Activated CD8-positive, alpha-beta T cell treated with anti-CD3 and anti-CD28 coated beads for 36 hours (primary cell): ENCODE data around the gene MAP1A. TPM values are rescaled to one million over a fixed set of nuclear protein-coding genes. Genes with fewer than 3 reads are reported as not detected.

Experiments used
- ATAC-seq: fragments of 200-7000 bp; cut with Tn5 transposase; one replicate; pipeline ENCODE4 v1.10.0; 2021; ENCODE audit warnings: mild to moderate bottlenecking, moderate library complexity
- CTCF ChIA-PET: fragments of 350-600 bp; sonication (Branson Sonifier 250); formaldehyde crosslinking; loops from one replicate; lab custom pipeline; 2021; ENCODE audit warnings: antibody characterized with exemption; lab: Charles Lee
- POLR2A ChIA-PET: fragments of 350-600 bp; sonication (Branson Sonifier 250); formaldehyde crosslinking; loops from one replicate; lab custom pipeline; 2021; ENCODE audit warnings: antibody characterized with exemption; lab: Charles Lee
- DNase-seq: peaks from one replicate; pipeline ENCODE4 v3.0.0-alpha.2; 2020
- H3K27ac Mint-ChIP-seq: one replicate; pipeline ENCODE4 v1.8.0; 2021; ENCODE audit warnings: mild to moderate bottlenecking, mixed read lengths
- H3K27me3 Mint-ChIP-seq: one replicate; pipeline ENCODE4 v1.8.0; 2021; ENCODE audit warnings: mixed read lengths
- H3K36me3 Mint-ChIP-seq: one replicate; pipeline ENCODE4 v1.8.0; 2021; ENCODE audit warnings: low read depth, mixed read lengths
- H3K4me1 Mint-ChIP-seq: one replicate; pipeline ENCODE4 v1.8.0; 2021; ENCODE audit warnings: low read depth, mixed read lengths
- H3K4me3 Mint-ChIP-seq: one replicate; pipeline ENCODE4 v1.8.0; 2021; ENCODE audit warnings: mild to moderate bottlenecking, moderate library complexity, mixed read lengths
- H3K9me3 Mint-ChIP-seq: one replicate; pipeline ENCODE4 v1.8.0; 2021; ENCODE audit warnings: mixed read lengths
- intact Hi-C: fragments of 100-400 bp; cut with micrococcal nuclease; formaldehyde crosslinking; loops from one replicate; pipeline ENCODE4 v1.10.0; 2022
- total RNA-seq, 2 experiments: library from RNA; stranded (reverse); gene quantifications; one replicate each; pipeline ENCODE4 v1.2.3, GENCODE V29; 2021
- TF ChIP-seq, protein P1 (sequence below): fragments of 200-600 bp; IDR thresholded peaks from one replicate; pipeline ENCODE4 v1.8.0; 2022; ENCODE audit warnings: antibody characterized with exemption, mild to moderate bottlenecking

The MAP1A gene
- total RNA-seq, 2 experiments from 2014 or later, result 0.78 to 0.86 TPM

DNA sequence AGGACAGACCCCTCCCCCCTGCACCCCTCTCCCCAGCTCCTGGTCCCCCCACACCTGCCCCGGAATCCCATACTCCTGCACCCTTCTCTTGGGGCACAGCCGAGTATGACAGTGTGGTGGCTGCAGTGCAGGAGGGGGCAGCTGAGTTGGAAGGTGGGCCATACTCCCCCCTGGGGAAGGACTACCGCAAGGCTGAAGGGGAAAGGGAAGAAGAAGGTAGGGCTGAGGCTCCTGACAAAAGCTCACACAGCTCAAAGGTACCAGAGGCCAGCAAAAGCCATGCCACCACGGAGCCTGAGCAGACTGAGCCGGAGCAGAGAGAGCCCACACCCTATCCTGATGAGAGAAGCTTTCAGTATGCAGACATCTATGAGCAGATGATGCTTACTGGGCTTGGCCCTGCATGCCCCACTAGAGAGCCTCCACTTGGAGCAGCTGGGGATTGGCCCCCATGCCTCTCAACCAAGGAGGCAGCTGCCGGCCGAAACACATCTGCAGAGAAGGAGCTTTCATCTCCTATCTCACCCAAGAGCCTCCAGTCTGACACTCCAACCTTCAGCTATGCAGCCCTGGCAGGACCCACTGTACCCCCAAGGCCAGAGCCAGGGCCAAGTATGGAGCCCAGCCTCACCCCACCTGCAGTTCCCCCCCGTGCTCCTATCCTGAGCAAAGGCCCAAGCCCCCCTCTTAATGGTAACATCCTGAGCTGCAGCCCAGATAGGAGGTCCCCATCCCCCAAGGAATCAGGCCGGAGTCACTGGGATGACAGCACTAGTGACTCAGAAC is 9.8 kb downstream of the MAP1A start:
- POLR2A ChIA-PET, result interaction anchor here (1.1 kb wide), 1 partner anchor 10 kb away, joined by 3 read pairs; the partner anchor contains the start of gene MAP1A
- Mint-ChIP-seq H3K4me3 (no peak overlapping the region), H3K27me3 (no peaks in the 10 kb centered on the region), H3K9me3 (no peaks in the 10 kb centered on the region), H3K4me1 (peaks cover 7% of the 10 kb centered on the region), H3K27ac (no peak overlapping the region), H3K36me3 (no peaks in the 10 kb centered on the region)
- CTCF ChIA-PET, result interaction anchor here (1.6 to 3.2 kb wide), 2 partner anchors 10 to 12 kb away, joined by 3 to 22 read pairs; partner anchors contain the start of gene MAP1A
- DNase-seq (no peak), ATAC-seq (no peak)
- TF ChIP-seq, protein P1, sequence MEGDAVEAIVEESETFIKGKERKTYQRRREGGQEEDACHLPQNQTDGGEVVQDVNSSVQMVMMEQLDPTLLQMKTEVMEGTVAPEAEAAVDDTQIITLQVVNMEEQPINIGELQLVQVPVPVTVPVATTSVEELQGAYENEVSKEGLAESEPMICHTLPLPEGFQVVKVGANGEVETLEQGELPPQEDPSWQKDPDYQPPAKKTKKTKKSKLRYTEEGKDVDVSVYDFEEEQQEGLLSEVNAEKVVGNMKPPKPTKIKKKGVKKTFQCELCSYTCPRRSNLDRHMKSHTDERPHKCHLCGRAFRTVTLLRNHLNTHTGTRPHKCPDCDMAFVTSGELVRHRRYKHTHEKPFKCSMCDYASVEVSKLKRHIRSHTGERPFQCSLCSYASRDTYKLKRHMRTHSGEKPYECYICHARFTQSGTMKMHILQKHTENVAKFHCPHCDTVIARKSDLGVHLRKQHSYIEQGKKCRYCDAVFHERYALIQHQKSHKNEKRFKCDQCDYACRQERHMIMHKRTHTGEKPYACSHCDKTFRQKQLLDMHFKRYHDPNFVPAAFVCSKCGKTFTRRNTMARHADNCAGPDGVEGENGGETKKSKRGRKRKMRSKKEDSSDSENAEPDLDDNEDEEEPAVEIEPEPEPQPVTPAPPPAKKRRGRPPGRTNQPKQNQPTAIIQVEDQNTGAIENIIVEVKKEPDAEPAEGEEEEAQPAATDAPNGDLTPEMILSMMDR, result no peak
- intact Hi-C loops, result no loop called here

DNA sequence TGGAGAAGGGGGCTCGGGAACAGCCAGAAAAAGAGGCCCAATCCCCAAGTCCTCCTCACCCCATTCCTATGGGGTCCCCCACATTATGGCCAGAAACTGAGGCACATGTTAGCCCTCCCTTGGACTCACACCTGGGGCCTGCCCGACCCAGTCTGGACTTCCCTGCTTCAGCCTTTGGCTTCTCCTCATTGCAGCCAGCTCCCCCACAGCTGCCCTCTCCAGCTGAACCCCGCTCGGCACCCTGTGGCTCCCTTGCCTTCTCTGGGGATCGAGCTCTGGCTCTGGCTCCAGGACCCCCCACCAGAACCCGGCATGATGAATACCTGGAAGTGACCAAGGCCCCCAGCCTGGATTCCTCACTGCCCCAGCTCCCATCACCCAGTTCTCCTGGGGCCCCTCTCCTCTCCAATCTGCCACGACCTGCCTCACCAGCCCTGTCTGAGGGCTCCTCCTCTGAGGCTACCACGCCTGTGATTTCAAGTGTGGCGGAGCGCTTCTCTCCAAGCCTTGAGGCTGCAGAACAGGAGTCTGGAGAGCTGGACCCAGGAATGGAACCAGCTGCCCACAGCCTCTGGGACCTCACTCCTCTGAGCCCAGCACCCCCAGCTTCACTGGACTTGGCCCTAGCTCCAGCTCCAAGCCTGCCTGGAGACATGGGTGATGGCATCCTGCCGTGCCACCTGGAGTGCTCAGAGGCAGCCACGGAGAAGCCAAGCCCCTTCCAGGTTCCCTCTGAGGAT is 10.6 kb downstream of the MAP1A start:
- DNase-seq, result no peak
- Mint-ChIP-seq H3K4me3 (no peak overlapping the region), H3K27ac (no peak overlapping the region)

GRCh38 chr15:43528542-43529007 is 11.2 kb downstream of the MAP1A start:
- no peak for DNase-seq
- Mint-ChIP-seq H3K9me3 (no peaks in the 10 kb centered on the region), H3K27me3 (no peaks in the 10 kb centered on the region), H3K36me3 (no peaks in the 10 kb centered on the region), H3K4me1 (peaks cover 7% of the 10 kb centered on the region), H3K27ac (no peak overlapping the region), H3K4me3 (no peak overlapping the region)
- CTCF ChIA-PET, result interaction anchor here (1.6 to 3.2 kb wide), 2 partner anchors 11 to 14 kb away, joined by 3 to 22 read pairs; partner anchors contain the start of gene MAP1A
- ATAC-seq, result no peak
- intact Hi-C loops, result no loop called here
- TF ChIP-seq, protein P1, result no peak
- POLR2A ChIA-PET, result interaction anchor here (0.8 kb wide), 1 partner anchor 23 kb away, joined by 3 read pairs; no protein-coding TSS in a partner anchor

More for the DNA sequence above, 10.6 kb downstream of the MAP1A start:
- ChIA-PET POLR2A (interaction anchor here (1.1 kb wide), 1 partner anchor 11 kb away, joined by 3 read pairs; the partner anchor contains the start of gene MAP1A), CTCF (interaction anchor here (1.6 to 3.2 kb wide), 2 partner anchors 11 to 13 kb away, joined by 3 to 22 read pairs; partner anchors contain the start of gene MAP1A)
- TF ChIP-seq, protein P1, result no peak
- H3K4me1 Mint-ChIP-seq, result peaks cover 7% of the 10 kb centered on the region
- no peaks in the 10 kb centered on the region for H3K9me3 Mint-ChIP-seq
- H3K36me3 Mint-ChIP-seq, result no peaks in the 10 kb centered on the region
- no peaks in the 10 kb centered on the region for H3K27me3 Mint-ChIP-seq
- no peak for ATAC-seq
- intact Hi-C loops, result no loop called here

DNA sequence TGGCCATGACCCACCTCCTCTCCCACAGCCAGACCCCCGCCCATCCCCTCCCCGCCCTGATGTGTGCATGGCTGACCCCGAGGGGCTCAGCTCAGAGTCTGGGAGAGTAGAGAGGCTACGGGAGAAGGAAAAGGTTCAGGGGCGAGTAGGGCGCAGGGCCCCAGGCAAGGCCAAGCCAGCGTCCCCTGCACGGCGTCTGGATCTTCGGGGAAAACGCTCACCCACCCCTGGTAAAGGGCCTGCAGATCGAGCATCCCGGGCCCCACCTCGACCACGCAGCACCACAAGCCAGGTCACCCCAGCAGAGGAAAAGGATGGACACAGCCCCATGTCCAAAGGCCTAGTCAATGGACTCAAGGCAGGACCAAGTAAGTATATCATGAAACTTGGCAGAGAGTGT is 11.7 kb downstream of the MAP1A start:
- DNase-seq (no peak), ATAC-seq (no peak)
- Mint-ChIP-seq H3K27ac (no peak overlapping the region), H3K36me3 (no peaks in the 10 kb centered on the region), H3K4me3 (no peak overlapping the region), H3K27me3 (no peaks in the 10 kb centered on the region), H3K4me1 (peaks cover 7% of the 10 kb centered on the region), H3K9me3 (no peaks in the 10 kb centered on the region)
- intact Hi-C loops, result no loop called here
- ChIA-PET POLR2A (interaction anchor here (0.8 kb wide), 1 partner anchor 23 kb away, joined by 3 read pairs; no protein-coding TSS in a partner anchor), CTCF (interaction anchor here (1.6 to 3.2 kb wide), 2 partner anchors 12 to 14 kb away, joined by 3 to 22 read pairs; partner anchors contain the start of gene MAP1A)
- TF ChIP-seq, protein P1, result no peak
